Activated CD4-positive, alpha-beta T cell treated with anti-CD3 and anti-CD28 coated beads for 48 hours (primary cell): ENCODE results near the gene GGA1.

Experiments used
- DNase-seq: peaks from one replicate; pipeline ENCODE4 v3.0.0-alpha.2; 2020

The GGA1 gene

DNA sequence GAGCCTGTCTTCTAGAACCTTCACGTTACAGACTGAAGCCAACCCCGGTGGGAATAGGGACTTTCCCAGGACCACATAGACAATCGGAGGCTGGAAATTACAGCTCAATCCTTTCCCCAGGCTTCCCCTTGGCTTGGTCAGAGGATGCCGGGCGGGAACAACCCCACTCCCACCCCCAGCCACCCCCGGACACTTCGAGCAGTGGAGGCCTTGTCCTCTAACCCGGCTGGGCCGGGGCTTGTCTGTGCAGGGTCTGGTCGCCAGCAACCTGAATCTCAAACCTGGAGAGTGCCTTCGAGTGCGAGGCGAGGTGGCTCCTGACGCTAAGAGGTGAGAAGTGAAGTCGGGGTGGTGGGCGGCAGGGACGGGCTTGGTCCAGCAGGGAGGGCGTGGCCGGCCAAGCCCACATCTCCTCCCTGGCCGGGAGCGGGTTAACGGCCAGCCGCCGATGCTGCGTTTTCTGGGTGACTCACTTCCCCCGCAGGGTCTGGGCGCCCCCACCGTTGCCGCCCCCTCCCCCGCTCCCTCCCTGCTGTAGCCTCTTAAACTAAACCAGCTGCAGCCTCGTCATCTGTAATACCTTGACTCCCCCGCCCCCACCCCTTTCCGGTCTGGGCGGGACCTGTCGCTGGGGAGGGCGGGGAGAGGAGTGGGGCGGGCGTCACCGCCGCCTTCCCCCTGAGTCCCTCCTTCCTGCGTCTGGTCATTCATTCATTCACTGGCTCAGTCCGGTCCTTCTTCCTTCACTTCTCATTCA is 68.3 kb downstream of the GGA1 start:
- DNase-seq: peak; percentile 94

DNA sequence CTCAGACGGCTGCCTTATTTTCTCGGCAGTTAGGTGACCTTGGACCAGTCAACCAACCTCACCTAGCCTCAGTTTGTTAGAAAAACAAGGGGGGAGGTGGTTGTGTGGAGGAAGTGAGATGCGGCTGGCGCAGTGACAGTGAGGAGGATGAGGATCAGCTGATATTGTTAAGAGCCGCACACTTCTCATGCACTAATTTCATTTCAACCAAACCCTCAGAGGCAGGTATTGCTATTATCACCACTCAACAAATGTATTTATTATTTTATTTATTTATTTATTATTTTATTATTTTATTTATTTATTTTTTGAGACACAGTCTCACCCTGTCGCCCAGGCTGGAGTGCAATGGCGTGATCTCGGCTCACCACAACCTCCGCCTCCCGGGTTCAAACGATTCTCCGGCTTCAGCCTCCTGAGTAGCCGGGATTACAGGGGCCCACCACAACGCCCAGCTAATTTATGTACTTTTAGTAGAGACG is 68.9 kb downstream of the GGA1 start:
- no peak for DNase-seq

DNA sequence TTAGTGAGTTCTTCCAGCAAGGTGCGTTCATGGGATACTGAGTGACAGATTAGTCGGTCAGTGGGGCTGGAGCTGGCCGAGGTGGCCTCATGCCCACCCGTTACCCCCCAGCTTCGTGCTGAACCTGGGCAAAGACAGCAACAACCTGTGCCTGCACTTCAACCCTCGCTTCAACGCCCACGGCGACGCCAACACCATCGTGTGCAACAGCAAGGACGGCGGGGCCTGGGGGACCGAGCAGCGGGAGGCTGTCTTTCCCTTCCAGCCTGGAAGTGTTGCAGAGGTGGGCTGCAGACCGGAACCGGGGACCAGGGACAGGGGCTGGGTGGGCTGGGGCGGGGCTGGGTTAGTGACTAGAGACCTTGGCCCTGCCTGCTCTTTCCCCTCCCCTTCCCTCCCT is 69.7 kb downstream of the GGA1 start:
- DNase-seq: no peak

DNA sequence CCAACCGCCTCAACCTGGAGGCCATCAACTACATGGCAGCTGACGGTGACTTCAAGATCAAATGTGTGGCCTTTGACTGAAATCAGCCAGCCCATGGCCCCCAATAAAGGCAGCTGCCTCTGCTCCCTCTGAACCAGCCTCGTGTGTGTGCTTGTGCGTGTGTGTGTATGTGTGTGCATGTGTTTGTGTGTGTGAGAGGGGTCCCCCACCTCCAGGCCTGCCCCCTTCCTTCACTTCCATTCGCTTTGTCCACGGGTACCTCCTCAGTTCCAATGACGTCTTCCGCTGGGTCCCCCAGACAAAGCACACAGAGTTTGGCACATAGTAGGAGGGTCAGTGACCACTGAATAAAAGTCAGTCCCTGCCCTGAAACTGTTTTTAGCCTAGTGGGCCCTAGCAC is 71.0 kb downstream of the GGA1 start:
- DNase-seq: no peak

DNA sequence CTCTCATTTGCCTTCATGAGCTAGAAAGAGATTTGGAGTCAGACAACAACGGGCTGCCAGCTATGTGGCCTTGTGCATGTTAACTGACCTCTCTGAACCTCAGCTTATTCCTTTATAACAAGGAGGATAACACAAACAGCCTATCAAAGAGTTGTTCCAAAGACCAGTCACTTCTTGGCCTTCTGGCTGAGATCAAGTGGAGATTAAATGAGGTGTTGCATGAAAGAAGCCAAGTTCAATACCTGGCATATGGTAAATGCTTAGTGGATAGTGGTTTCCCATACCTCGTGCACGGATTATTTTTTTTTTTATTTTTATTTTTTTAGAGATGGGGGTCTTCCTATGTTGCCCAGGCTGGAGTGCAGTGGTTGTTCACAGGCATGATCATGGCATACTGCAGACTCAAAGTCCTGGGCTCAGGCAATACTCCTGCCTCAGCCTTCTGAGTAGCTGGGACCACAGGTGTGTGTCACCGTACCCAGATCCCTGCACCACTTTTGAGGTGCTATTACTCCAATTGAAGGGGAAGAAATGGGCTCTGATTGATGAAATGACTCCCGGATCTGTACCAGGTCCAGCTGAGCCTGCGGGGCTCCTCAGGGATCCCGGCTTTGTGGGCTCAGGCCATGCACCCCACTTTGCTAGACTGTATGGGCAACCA is 71.7 kb downstream of the GGA1 start:
- DNase-seq: no peak

DNA sequence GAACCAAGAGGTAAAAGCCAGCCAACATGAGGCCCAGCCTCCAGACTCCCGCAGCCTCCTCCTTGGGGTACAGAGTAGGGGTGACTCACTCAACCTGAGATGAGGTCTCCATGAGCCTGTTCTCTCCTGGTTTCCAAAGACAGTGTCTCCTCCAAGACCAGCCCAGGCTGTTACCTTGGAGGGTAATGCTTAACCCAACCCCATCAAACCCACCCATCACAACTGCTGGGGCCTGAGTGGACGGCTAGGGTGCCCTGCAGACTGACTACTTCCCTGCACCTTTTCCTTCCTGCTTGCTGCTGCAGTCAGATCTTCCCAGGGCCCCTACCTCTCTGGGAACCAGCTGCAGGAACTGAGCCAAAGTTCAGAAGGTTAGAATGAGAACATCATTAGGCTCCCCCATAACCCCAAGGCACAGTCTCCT is 72.4 kb downstream of the GGA1 start:
- DNase-seq: no peak

DNA sequence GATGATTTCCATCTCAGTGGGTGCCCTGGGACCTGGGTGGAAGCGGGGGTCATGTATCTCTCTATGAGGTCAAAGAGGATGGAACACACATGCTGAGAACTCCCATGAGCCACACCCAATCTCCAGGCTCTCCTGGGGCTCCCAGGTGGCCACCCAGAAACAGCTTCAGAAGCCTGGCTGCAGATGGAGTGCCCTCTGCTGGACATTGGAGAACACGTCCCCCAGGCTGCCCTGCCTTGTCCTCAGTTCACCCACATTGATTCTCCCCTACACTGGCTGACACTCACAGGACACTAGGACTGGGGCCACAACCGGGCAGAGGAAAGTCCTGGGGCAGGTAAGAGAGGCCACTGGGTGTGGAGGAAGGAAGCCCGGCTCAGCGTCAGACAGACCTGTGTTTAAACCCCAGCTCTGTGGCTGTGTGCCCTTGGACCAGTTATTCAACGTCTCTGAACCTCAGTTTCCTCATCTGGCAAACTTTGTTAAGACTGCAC is 73.0 kb downstream of the GGA1 start:
- DNase-seq: peak; percentile 84
